Large intestine (tissue), 3 donors: Measurements from ENCODE around the gene ZSCAN5A. TPM values are rescaled to one million over a fixed set of nuclear protein-coding genes. Genes with fewer than 3 reads are reported as not detected.
A peak's percentile ranks its signal among the peaks of the same experiment; 100 is the strongest.
"Not testable (repeated sequence)": the region's sequence is repeated elsewhere in the genome, so short reads cannot be mapped to it uniquely, and the experiment has no call there.

Source experiments
- DNase-seq, 2 donors: peaks; one replicate each; pipeline versions ENCODE4 v3.0.0 to v3.0.0-alpha.2; 2013
- H3K27ac ChIP-seq: one replicate; pipeline ENCODE4 v1.5.1; 2013; ENCODE audit warnings: low read length
- H3K27me3 ChIP-seq: 2 replicates; pipeline ENCODE4 v1.6.1; 2013; ENCODE audit warnings: low read length; ENCODE audit not compliant: control insufficient read depth, insufficient read depth
- H3K36me3 ChIP-seq: 2 replicates; pipeline ENCODE4 v1.6.1; 2013; ENCODE audit warnings: low read length; ENCODE audit not compliant: control insufficient read depth, insufficient read depth
- H3K4me1 ChIP-seq: one replicate; pipeline ENCODE4 v1.6.1; 2013; ENCODE audit warnings: low read length; ENCODE audit not compliant: control insufficient read depth, insufficient read depth
- H3K4me3 ChIP-seq: one replicate; pipeline ENCODE4 v1.5.1; 2013; ENCODE audit warnings: low read length
- H3K9me3 ChIP-seq: one replicate; pipeline ENCODE4 v1.6.1; 2013; ENCODE audit warnings: mild to moderate bottlenecking, low read depth, low read length, moderate library complexity; ENCODE audit not compliant: control insufficient read depth
- WGBS: methylation state at CpG from one replicate; pipeline ENCODE4 v1.1.5; 2013; ENCODE audit warnings: low lambda C conversion rate; ENCODE audit not compliant: insufficient coverage; 5-methylcytosine and 5-hydroxymethylcytosine counted together
- polyA plus RNA-seq: library from polyadenylated mRNA; unstranded; fragments of 120-200 nt; gene quantifications from one replicate; pipeline ENCODE4 v1.2.1, GENCODE V29; 2013

The ZSCAN5A gene
- polyA plus RNA-seq, 1 donor = 9.8 TPM

DNA sequence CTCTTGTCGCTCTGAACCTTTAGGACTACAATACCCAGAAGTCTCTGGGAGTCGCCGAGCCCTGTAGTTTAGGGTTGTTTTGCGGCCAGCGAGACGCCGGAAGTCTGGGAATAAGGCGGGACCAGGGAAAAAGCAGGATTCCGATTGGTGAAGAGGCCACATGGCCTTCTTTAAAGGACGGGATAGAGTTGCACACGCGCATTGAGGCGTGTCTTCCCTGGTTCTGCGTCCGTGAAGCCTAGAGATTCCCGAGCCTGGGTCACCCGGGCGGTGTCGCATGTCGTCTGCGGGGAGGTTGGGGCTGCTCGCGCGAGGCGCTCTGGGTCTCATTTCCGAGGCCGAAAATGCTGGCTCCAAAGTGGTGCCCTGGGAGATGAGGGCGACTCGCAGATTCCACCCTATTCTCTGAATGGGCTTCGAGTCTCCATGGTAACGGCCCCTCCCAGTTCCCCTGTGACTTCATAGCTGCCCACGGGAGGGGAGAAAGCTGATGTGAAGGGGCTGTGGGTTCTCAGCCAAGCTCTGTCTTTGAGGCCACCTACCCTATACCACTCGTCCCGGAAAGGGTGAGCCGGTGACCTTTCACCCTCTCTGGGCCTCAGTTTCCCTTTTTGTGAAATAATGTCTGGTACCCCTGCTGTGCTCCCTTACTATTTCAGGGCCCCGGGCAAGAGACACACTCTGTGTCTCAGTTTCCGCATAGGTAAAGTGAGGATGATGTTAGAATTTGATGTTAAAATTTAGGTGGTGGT is 614 bp upstream of the ZSCAN5A start:
- DNase-seq = peak; percentile 98 to 99
- H3K27me3 ChIP-seq = no peaks in the 10 kb centered on the region
- H3K4me1 ChIP-seq = peaks cover 4% of the 10 kb centered on the region
- H3K36me3 ChIP-seq = peaks cover 10% of the 10 kb centered on the region
- H3K9me3 ChIP-seq = no peaks in the 10 kb centered on the region
- no CpG with 5 or more reads among the region's 37 CpGs for WGBS
- peak overlapping the region; percentile 70 for H3K4me3 ChIP-seq
- H3K27ac ChIP-seq = peak overlapping the region; percentile 84

GRCh38 chr19:56314018-56314380 is 640 bp downstream of the ZSCAN5A start:
- peaks cover 4% of the 10 kb centered on the region for H3K4me1 ChIP-seq
- H3K27ac ChIP-seq = peak overlapping the region; percentile 84
- H3K4me3 ChIP-seq = peak overlapping the region; percentile 70
- 0% methylated on average over 4 of the region's 9 CpGs for WGBS
- H3K27me3 ChIP-seq = no peaks in the 10 kb centered on the region
- DNase-seq = peak in 1 of 2 donors; percentile 51
- H3K36me3 ChIP-seq = peaks cover 10% of the 10 kb centered on the region
- no peaks in the 10 kb centered on the region for H3K9me3 ChIP-seq

- Histone ChIP-seq H3K27me3 (no peaks in the 10 kb centered on the region), H3K27ac (no peak overlapping the region), H3K4me1 (peaks cover 4% of the 10 kb centered on the region), H3K36me3 (peaks cover 12% of the 10 kb centered on the region), H3K4me3 (no peak overlapping the region), H3K9me3 (no peaks in the 10 kb centered on the region)
- WGBS = 88% methylated on average over 4 of the region's 10 CpGs
- no peak for DNase-seq
Measured at GRCh38 chr19:56312787-56313657, 1.6 kb downstream of the ZSCAN5A start.

GRCh38 chr19:56312342-56312741 is 2.3 kb downstream of the ZSCAN5A start:
- Histone ChIP-seq H3K4me1 (peaks cover 4% of the 10 kb centered on the region), H3K36me3 (peaks cover 12% of the 10 kb centered on the region), H3K9me3 (no peaks in the 10 kb centered on the region), H3K4me3 (no peak overlapping the region), H3K27ac (no peak overlapping the region), H3K27me3 (no peaks in the 10 kb centered on the region)
- WGBS = 86% methylated on average over 3 of the region's 4 CpGs
- no peak for DNase-seq

DNA sequence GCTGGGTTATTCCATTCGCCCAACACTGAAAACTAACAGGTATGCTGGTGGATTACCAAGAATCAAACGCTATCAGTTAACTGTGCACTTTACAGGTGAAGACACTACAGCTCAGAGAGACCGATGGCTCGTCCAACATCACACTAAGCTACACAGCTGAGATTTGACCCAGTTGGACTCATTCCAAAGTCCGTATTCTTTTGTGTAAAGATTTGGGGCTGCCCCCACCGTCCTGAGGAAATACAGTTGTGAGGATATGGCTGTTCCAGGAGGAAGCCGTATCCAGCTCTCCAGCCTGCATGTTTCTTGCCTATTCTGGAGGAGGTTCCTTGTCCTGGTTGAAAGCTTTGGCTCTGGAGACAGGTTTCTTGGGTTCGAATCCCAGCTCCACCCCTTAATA is 4.2 kb downstream of the ZSCAN5A start:
- Histone ChIP-seq H3K27ac (no peak overlapping the region), H3K4me1 (peaks cover 2% of the 10 kb centered on the region), H3K36me3 (peaks cover 14% of the 10 kb centered on the region), H3K27me3 (no peaks in the 10 kb centered on the region), H3K4me3 (no peak overlapping the region), H3K9me3 (no peaks in the 10 kb centered on the region)
- no CpG with 5 or more reads among the region's 8 CpGs for WGBS
- no peak for DNase-seq

DNA sequence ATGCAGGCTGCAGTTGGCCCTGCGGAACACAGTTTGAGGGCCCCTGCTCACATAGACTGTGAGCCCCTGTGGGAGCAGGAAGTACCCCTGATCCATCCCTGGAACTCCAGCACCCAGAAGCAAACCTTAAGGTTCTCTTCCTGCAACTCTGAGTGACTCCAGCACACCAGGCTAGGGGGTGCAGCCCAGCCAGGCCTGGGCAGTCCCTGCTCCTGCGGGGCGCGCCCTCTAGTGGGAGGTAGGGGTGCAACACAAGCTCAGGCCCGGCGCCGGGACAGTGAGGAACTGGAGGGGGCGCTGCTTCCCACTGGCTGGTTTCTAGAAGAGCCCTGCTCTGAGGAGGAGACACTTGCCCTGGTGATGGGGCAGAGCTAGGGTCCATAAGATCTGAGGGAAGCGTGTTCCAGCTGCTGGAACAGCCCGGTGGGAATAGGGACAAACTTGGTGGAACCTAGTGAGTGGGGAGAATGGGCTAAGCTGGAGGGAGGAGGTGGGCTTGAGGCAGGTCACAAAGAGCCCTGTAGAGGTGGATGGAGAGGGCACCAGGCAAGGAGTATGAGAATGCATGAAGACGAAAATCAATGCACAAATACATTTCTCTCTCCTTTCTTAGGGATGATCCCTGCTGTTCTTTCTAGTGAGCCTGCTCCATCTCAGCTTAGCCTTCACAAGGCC is 5.0 kb downstream of the ZSCAN5A start:
- no CpG with 5 or more reads among the region's 11 CpGs for WGBS
- Histone ChIP-seq H3K27ac (no peak overlapping the region), H3K9me3 (no peaks in the 10 kb centered on the region), H3K36me3 (peaks cover 15% of the 10 kb centered on the region), H3K4me3 (no peak overlapping the region), H3K27me3 (no peaks in the 10 kb centered on the region), H3K4me1 (no peaks in the 10 kb centered on the region)
- no peak for DNase-seq

- no peaks in the 10 kb centered on the region for H3K27me3 ChIP-seq
- no peak overlapping the region for H3K4me3 ChIP-seq
- H3K27ac ChIP-seq = no peak overlapping the region
- no CpG with 5 or more reads among the region's 7 CpGs for WGBS
- no peak for DNase-seq
- no peaks in the 10 kb centered on the region for H3K9me3 ChIP-seq
- H3K4me1 ChIP-seq = no peaks in the 10 kb centered on the region
- peaks cover 18% of the 10 kb centered on the region for H3K36me3 ChIP-seq
Measured at GRCh38 chr19:56308792-56309191, 5.8 kb downstream of the ZSCAN5A start.

DNA sequence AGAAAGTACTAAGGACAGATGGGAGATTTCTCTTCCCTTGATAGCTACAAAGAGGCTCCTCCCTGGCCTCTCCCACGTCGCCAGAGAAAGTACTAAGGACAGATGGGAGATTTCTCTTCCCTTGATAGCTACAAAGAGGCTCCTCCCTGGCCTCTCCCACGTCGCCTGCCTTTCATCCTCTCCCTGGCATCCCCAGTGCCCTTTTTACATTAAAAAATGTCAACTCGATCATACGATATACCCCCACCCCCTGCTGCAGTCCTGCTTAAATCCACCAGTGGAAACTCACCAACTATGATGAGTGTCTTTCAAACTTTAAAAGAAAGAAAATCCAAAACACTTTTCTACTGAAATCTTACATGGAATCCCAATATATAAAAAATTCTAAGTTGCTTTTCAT is 7.6 kb downstream of the ZSCAN5A start:
- DNase-seq = not testable (repeated sequence)
- no CpG with 5 or more reads among the region's 6 CpGs for WGBS

GRCh38 chr19:56306016-56306415 is 8.6 kb downstream of the ZSCAN5A start:
- Histone ChIP-seq H3K4me1 (no peaks in the 10 kb centered on the region), H3K36me3 (peaks cover 17% of the 10 kb centered on the region), H3K4me3 (no peak overlapping the region), H3K9me3 (no peaks in the 10 kb centered on the region), H3K27me3 (no peaks in the 10 kb centered on the region), H3K27ac (peak overlapping the region; percentile 60)
- WGBS = no CpG with 5 or more reads among the region's 11 CpGs
- no peak for DNase-seq

More for the DNA sequence above, 7.6 kb downstream of the ZSCAN5A start:
- Histone ChIP-seq H3K36me3 (peaks cover 17% of the 10 kb centered on the region), H3K27ac (peak overlapping the region; percentile 53)
- not testable (repeated sequence) for H3K4me1 ChIP-seq, H3K4me3 ChIP-seq, H3K9me3 ChIP-seq, H3K27me3 ChIP-seq

GRCh38 chr19:56304243-56304642 is 10.4 kb downstream of the ZSCAN5A start:
- no peaks in the 10 kb centered on the region for H3K4me1 ChIP-seq
- no peaks in the 10 kb centered on the region for H3K9me3 ChIP-seq
- peaks cover 13% of the 10 kb centered on the region for H3K36me3 ChIP-seq
- H3K27me3 ChIP-seq = no peaks in the 10 kb centered on the region
- DNase-seq = no peak
- WGBS = 100% methylated on average over 1 of the region's 9 CpGs
- no peak overlapping the region for H3K27ac ChIP-seq
- no peak overlapping the region for H3K4me3 ChIP-seq
